ENCODE measurements around the gene CEP250.
A peak's percentile ranks its signal among the peaks of the same experiment; 100 is the strongest.
"Not testable (repeated sequence)": the region's sequence is repeated elsewhere in the genome, so short reads cannot be mapped to it uniquely, and the experiment has no call there.

CEP250 gene

GRCh38 chr20:35456700-35457099 is 1.3 kb downstream of the CEP250 start:
- not testable (repeated sequence) for DNase-seq

- DNase-seq, result not testable (repeated sequence)
Observed at GRCh38 chr20:35457539-35457938, 2.1 kb downstream of the CEP250 start.

- DNase-seq, result no peak
Observed at GRCh38 chr20:35458388-35458787, 3.0 kb downstream of the CEP250 start.

GRCh38 chr20:35461620-35462019 is 6.2 kb downstream of the CEP250 start:
- DNase-seq, result no peak

- no peak for DNase-seq
Observed at GRCh38 chr20:35462351-35462750, 7.0 kb downstream of the CEP250 start.

- DNase-seq, result peak in 47 of 56 donors; percentile 3 to 78 (median 26)
Observed at GRCh38 chr20:35463455-35464300, 8.3 kb downstream of the CEP250 start.

- DNase-seq, result no peak
Observed at GRCh38 chr20:35465976-35466375, 10.6 kb downstream of the CEP250 start.

GRCh38 chr20:35466856-35467255 is 11.5 kb downstream of the CEP250 start:
- DNase-seq, result no peak

GRCh38 chr20:35467339-35468224 is 12.2 kb downstream of the CEP250 start:
- DNase-seq, result no peak

- no peak for DNase-seq
Observed at GRCh38 chr20:35468671-35469334, 13.4 kb downstream of the CEP250 start.

- DNase-seq, result no peak
Observed at GRCh38 chr20:35472209-35472608, 16.8 kb downstream of the CEP250 start.

GRCh38 chr20:35473684-35474083 is 18.3 kb downstream of the CEP250 start:
- DNase-seq, result no peak

- DNase-seq, result no peak
Observed at GRCh38 chr20:35474303-35474871, 19.0 kb downstream of the CEP250 start.

- DNase-seq, result no peak
Observed at GRCh38 chr20:35476288-35476687, 20.9 kb downstream of the CEP250 start.

GRCh38 chr20:35478804-35479472 is 23.5 kb downstream of the CEP250 start:
- no peak for DNase-seq

GRCh38 chr20:35479798-35480197 is 24.4 kb downstream of the CEP250 start:
- DNase-seq, result no peak

GRCh38 chr20:35487479-35487878 is 32.1 kb downstream of the CEP250 start:
- no peak for DNase-seq

- no peak for DNase-seq
Observed at GRCh38 chr20:35489717-35490116, 34.3 kb downstream of the CEP250 start.

GRCh38 chr20:35490736-35491181 is 35.4 kb downstream of the CEP250 start:
- peak in 1 of 56 donors; percentile 9 for DNase-seq

- no peak for DNase-seq
Observed at GRCh38 chr20:35491823-35492222, 36.4 kb downstream of the CEP250 start.

GRCh38 chr20:35492352-35492751 is 37.0 kb downstream of the CEP250 start:
- DNase-seq, result no peak
